NB4 (cell line): ENCODE measurements around the gene ALDH9A1.

Source experiments
- CTCF ChIP-seq: IDR thresholded peaks from one replicate; pipeline ENCODE4 v1.5.1; 2012; ENCODE audit warnings: low read depth, low read length
- MAX ChIP-seq: IDR thresholded peaks from 2 replicates; pipeline ENCODE4 v1.6.1; 2011; ENCODE audit warnings: low read depth, low read length
- MYC ChIP-seq: IDR thresholded peaks from 2 replicates; pipeline ENCODE4 v1.6.1; 2011; ENCODE audit warnings: low read depth, low read length
- POLR2A ChIP-seq: IDR thresholded peaks from 2 replicates; pipeline ENCODE4 v1.6.1; 2011; ENCODE audit warnings: mild to moderate bottlenecking; ENCODE audit not compliant: insufficient read length; ENCODE audit errors: extremely low read depth

GRCh38 chr1:165650981-165651625 lies 47.3 kb downstream of the ALDH9A1 start:
- no peak for TF ChIP-seq CTCF
- no peak for TF ChIP-seq POLR2A
- TF ChIP-seq MAX = no peak
- TF ChIP-seq MYC = no peak
